ENCODE results near the gene NCOA5.

NCOA5 gene

DNA sequence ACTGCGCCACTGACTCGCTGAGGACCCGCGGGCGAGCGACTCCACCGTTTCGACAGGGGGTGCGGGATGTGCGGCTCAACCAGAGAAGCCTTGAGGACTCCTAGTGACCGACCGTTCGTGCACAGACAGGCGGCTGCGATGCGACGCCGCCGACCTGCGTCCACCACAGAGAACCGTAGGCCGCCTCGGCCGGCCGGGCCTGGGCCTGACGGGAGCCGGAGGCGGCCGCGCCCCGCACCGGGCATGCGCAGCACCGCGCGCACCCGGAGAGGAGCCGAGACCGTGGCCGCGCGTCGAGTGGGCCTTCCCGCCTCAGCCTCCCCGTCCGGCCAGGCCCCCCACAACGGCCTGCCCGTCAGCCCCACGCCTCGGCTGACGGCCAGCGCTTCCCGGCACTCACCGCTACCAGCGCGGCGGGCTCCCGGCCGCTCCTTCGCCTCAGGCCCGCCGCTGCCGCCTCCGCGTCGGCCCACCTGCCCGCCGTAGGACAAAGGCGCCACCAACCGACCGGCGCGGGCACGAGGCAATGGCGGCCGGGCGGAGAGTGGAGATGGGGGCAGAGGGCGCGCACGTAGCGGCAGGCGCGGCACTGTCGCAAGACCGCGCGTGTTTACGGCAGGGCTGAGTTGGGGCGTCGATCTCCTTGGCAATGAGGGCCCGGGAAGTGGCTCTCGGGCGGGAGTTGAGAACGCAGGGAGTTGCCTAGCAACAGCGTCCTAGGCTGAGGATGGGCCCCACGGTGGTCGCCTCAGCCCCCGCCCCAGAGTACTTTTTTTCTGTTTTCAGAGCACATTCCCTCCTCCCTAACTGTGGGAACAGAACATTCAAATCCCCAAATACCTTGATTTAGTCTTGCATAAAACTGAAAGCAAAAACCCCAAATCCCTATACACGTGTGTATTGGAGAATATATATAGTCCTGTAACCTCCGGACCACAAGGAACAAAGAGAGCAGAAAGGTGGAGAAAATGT, at the start of gene NCOA5:
TSS of gene NCOA5 (minus strand) at position 546 of the 972 bp plus-strand sequence. CDS start 10,538 bp downstream, outside the sequence.
- Histone ChIP-seq H3K27ac (peak within 1 kb of the TSS; percentile 96 to 100 (median 99)), H4K20me1 (peaks cover 44 to 49% (median 48%) of the 10 kb centered on the region in 11 experiments), H3K9me3 (replicated peaks in 1 of 11) (peaks cover 0 to 5% (median 0%) of the 10 kb centered on the region in 11 experiments; a peak in 1 of 22 replicates), H3K4me2 (peak within 1 kb of the TSS; percentile 85 to 98 (median 93)), H3K36me3 (peaks cover 0 to 15% (median 0%) of the 10 kb centered on the region in 11 experiments; a peak in 6 of 22 replicates), H3K27me3 (no peaks in the 10 kb centered on the region), H3K9ac (peak within 1 kb of the TSS; percentile 96 to 100 (median 98)), H3K4me1 (peaks cover 32 to 47% (median 43%) of the 10 kb centered on the region in 10 experiments), H3K4me3 (peak within 1 kb of the TSS; percentile 75 to 95 (median 84))
- TF ChIP-seq Cebpa-rat (IDR thresholded peaks at IDR 0.05), result no peak

DNA sequence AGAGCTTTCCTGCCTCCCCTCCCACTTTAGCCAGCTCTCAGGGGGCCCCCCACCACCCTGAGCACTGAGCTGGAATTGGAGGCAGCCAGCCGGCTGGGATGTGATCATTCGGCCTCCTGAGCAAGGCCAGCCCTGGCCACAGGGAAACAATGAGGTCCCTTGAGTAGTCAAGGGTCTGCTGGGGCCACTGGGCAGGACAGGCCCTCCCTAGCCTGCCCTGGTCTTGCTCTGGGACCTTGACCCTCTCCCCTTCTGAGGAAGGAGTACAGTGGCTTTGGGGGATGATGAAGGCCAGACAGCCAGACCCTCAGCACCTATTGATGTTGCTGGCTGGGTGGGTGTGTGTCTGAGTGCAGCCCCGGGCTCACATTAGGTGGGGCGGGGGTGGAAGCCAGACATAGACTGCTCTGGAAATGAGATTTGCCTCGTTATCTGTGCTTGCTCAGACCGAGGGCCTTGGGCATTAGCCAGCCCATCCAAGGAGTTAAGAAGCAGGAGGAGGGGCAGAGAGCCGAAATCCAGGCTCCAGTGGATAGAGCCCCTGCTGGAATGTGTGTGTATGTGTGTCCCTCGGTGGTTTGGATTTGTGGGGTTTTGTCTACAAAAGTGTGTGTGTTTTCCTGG, 49.6 kb upstream of the NCOA5 start:
- Histone ChIP-seq H3K36me3 (no peaks in the 10 kb centered on the region), H3K27ac (no peak overlapping the region), H3K27me3 (no peaks in the 10 kb centered on the region), H3K4me2 (no peak overlapping the region), H3K9ac (no peak overlapping the region), H3K9me3 (replicated peaks in 1 of 11) (no peaks in the 10 kb centered on the region), H4K20me1 (peaks cover 0 to 4% (median 0%) of the 10 kb centered on the region in 11 experiments; a peak in 2 of 22 replicates), H3K4me1 (peaks cover 6 to 25% (median 18%) of the 10 kb centered on the region in 10 experiments), H3K4me3 (no peak overlapping the region)
- TF ChIP-seq Cebpa-rat (IDR thresholded peaks at IDR 0.05), result no peak

DNA sequence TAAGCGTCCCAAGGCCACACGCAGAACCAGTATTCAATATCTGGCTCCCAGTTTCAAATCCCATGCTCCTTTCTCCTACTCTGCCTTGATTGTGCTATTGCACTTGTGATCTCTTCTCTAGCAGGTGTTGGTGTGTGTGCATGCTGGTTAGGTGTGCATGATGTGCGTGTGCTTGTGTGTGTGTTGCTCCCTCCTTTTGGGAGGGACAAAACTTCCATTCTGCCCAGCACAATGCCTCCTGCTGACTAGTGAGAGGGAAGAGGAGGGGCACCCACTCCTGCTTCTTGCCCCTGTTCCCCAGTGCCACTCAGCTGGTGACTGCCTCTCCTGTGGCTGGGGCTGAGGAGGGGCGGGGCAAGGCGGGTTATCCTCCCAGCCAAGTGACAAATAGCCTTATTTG, 48.1 kb upstream of the NCOA5 start:
- no peak for TF ChIP-seq Cebpa-rat (IDR thresholded peaks at IDR 0.05)
- peaks cover 0 to 4% (median 0%) of the 10 kb centered on the region in 11 experiments; a peak in 3 of 22 replicates for H4K20me1 ChIP-seq
- H3K36me3 ChIP-seq, result no peaks in the 10 kb centered on the region
- no peak overlapping the region for H3K27ac ChIP-seq
- no peaks in the 10 kb centered on the region for H3K27me3 ChIP-seq
- H3K4me3 ChIP-seq, result no peak overlapping the region
- peaks cover 18 to 40% (median 27%) of the 10 kb centered on the region in 10 experiments for H3K4me1 ChIP-seq
- H3K4me2 ChIP-seq, result no peak overlapping the region
- H3K9me3 ChIP-seq (replicated peaks in 1 of 11), result no peaks in the 10 kb centered on the region
- H3K9ac ChIP-seq, result no peak overlapping the region

DNA sequence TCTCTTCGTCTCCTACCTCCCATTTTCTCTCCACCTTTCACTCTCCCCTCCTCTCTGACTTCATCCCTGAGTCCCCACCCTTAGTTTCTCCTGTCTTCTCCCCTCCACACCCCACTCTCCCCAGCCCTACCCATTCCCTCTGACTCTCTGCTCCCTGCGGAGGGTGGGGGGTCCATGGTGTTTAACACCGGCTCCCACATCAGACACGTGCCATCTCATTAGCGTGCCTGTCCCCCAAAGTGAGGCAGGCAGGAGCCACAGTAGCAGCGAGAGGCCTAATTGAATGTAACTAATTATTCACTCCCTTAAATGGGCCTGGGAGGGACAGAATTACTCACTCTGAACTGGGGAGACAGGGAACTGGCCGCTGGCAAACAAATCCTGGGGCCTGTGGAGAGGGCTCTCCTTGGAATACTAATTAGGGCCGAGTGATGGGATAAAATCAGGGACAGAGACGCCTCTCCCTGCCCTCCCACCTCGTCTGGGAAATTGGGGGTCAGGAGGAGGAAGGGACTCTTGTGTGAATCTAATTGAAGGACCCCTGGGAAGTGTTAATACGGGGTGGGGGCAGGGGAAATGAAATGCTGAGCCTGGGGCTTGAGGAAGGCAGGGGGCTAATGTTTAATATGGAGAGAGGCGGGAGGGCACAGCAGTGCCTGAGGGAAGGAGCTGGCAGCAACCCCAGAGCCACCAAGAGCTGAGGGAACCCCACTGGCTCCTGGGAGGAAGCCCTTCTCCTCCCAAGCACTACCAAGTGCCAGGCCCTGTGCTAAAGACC, 46.3 kb upstream of the NCOA5 start:
- TF ChIP-seq Cebpa-rat (IDR thresholded peaks at IDR 0.05), result no peak
- H3K9ac ChIP-seq, result no peak overlapping the region

DNA sequence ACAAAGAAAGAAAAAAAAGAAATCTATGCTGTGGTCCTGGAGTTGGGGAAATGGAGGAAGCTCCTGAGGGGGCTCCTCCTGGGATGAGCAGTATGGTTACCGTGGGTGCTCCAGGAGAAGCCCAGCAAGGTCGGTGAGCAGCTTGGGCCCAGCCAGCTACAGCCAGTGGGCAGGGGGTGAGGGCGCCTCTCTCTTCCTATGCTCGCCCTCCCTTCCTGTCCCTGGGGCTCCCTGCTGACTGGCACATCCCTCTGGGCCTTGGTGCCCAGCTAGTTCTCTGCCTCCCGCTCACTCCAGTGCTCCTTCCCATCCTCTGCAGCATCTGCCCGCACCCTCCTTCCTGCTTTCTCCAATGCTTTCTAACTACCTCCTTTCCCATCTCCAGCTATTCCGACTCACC, 45.0 kb upstream of the NCOA5 start:
- Histone ChIP-seq H3K27ac (peak overlapping the region in 4 of 11 experiments; percentile 21 to 43 (median 33); a peak in 5 of 22 replicates), H3K9ac (peak overlapping the region in 4 of 11 experiments; percentile 0 to 43 (median 16); a peak in 4 of 22 replicates), H3K4me3 (no peak overlapping the region), H3K36me3 (no peaks in the 10 kb centered on the region), H3K4me2 (peak overlapping the region; percentile 55 to 83 (median 62); a peak in 21 of 22 replicates), H3K27me3 (no peaks in the 10 kb centered on the region), H3K4me1 (peaks cover 28 to 51% (median 35%) of the 10 kb centered on the region in 10 experiments), H4K20me1 (peaks cover 0 to 27% (median 5%) of the 10 kb centered on the region in 11 experiments; a peak in 9 of 22 replicates), H3K9me3 (replicated peaks in 1 of 11) (no peaks in the 10 kb centered on the region)
- TF ChIP-seq Cebpa-rat (IDR thresholded peaks at IDR 0.05), result no peak

More for the DNA sequence above, 46.3 kb upstream of the NCOA5 start:
- H4K20me1 ChIP-seq, result peaks cover 0 to 18% (median 0%) of the 10 kb centered on the region in 11 experiments; a peak in 6 of 22 replicates
- peak overlapping the region in 8 of 11 experiments; percentile 1 to 53 (median 14); a peak in 10 of 22 replicates for H3K4me2 ChIP-seq
- H3K9me3 ChIP-seq (replicated peaks in 1 of 11), result no peaks in the 10 kb centered on the region
- no peak overlapping the region for H3K27ac ChIP-seq
- no peaks in the 10 kb centered on the region for H3K27me3 ChIP-seq
- H3K4me3 ChIP-seq, result no peak overlapping the region
- peaks cover 25 to 46% (median 27%) of the 10 kb centered on the region in 10 experiments for H3K4me1 ChIP-seq
- H3K36me3 ChIP-seq, result no peaks in the 10 kb centered on the region

DNA sequence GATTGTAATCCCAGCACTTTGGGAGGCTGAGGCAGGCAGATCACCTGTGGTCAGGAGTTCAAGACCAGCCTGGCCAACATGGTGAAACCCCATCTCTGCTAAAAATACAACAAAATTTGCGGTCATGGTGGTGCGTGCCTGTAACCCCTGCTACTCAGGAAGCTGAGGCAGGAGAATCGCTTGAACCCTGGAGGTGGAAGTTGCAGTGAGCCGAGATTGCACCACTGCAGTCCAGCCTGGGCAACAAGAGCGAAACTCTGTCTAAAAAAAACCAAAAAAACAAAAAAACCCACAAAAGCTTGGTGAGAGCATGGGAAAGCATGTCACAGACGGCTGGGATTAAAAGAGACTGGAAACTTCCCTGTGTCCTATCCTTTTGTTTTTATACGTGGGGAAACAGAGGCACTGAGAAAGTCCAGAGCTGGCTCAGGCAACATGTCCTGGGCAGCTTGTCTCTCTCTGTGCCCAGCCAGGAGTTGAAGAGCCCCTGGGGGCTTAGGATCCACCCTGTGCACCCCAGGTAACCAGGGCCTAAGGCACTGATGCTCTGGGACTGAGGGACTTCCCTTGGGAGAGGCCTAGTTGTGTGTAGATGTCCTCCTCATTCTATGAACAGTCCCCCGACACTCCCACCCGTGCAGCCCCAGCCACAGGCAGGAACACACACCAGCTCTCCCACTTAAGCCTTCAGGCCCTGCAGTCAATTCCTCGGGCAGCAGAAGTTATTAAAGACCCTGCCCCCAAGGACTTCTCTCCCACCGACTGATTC, 44.3 kb upstream of the NCOA5 start:
- Histone ChIP-seq H3K4me3 (no peak overlapping the region), H3K9me3 (replicated peaks in 1 of 11) (no peaks in the 10 kb centered on the region), H3K4me2 (peak overlapping the region; percentile 55 to 83 (median 62)), H3K4me1 (peaks cover 28 to 57% (median 37%) of the 10 kb centered on the region in 10 experiments), H3K27me3 (no peaks in the 10 kb centered on the region), H4K20me1 (peaks cover 0 to 34% (median 8%) of the 10 kb centered on the region in 11 experiments; a peak in 13 of 22 replicates), H3K27ac (peak overlapping the region in 6 of 11 experiments; percentile 21 to 54 (median 40); a peak in 8 of 22 replicates), H3K36me3 (peaks cover 0 to 5% (median under 1%) of the 10 kb centered on the region in 11 experiments; a peak in 9 of 22 replicates), H3K9ac (peak overlapping the region in 5 of 11 experiments; percentile 0 to 43 (median 23); a peak in 9 of 22 replicates)
- peak in 8 of 11 experiments; percentile 26 to 56 (median 40); a peak in 4 of 22 replicates for TF ChIP-seq Cebpa-rat (IDR thresholded peaks at IDR 0.05)

DNA sequence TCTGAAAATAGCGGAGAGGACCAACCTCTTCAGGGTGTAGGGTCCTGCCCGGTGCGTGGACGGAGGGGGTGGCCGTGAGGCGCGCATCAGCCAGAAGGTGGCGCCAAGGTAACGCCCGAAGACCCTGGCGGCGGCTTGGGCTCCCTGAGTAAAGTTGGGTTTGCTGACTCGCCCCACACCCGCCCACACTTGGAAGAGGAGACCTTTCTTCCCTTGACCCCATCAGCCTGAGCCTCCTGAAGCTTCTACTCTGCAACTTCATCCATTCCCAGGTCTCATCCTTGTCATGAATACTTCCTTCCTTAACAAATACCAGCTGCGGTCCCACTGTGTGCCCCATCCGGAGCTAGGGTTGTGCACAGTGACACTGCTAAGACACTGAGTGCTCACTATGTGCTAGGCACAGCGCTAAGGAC, 43.0 kb upstream of the NCOA5 start:
- Histone ChIP-seq H3K27ac (no peak overlapping the region), H3K27me3 (no peaks in the 10 kb centered on the region), H3K4me3 (no peak overlapping the region), H4K20me1 (peaks cover 0 to 47% (median 14%) of the 10 kb centered on the region in 11 experiments; a peak in 15 of 22 replicates), H3K4me1 (peaks cover 33 to 69% (median 44%) of the 10 kb centered on the region in 10 experiments), H3K9ac (no peak overlapping the region), H3K9me3 (replicated peaks in 1 of 11) (no peaks in the 10 kb centered on the region), H3K4me2 (peak overlapping the region in 5 of 11 experiments; percentile 34 to 83 (median 57); a peak in 9 of 22 replicates), H3K36me3 (peaks cover 0 to 19% (median 12%) of the 10 kb centered on the region in 11 experiments; a peak in 11 of 22 replicates)
- TF ChIP-seq Cebpa-rat (IDR thresholded peaks at IDR 0.05), result no peak
